Measurements from ENCODE around the gene EFNA5. TPM values are rescaled to one million over a fixed set of nuclear protein-coding genes. Genes with fewer than 3 reads are reported as not detected.

EFNA5 gene
- total RNA-seq, 1 donor from 2014 or later = 9.1 TPM

DNA sequence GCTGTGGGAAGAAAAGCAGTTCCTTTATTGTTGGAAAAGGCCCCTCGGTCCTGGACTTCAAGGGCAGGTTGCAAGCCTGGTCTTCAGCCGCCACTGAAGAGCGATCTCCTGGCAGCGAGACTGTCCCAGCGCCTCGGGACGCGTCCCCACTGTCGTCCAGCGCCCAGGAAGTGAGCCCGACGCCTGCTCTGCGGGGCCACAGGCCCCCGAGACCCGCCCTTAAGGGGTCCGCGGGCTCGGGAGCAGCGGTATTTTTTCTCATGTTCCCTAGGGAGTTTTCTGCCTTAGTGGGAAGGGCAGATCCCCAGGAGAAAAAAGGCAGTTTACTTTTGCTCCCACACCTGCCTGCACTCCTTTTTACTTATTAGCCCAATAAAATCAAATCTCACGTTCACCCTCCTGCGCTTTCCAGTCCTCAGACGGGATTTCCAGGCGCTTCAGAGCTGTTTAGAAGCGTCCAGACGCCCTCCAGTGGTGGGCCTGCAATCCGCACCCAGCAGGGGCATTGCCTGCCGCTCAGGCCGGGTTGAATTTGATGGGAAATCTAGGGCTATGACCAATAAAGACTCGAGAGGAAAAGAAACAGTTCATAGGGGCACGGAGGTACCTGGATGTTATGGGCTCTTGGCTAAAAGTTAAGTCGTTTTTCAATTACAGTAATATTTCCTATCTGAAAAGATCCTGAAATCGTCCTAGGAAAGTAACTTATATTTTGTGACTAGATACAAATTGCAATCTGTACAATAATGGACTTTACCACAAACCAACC, 2.8 kb upstream of the EFNA5 start:
- peak; percentile 83 for DNase-seq (ENCODE audit: extremely low read depth, low read depth, low spot score)

DNA sequence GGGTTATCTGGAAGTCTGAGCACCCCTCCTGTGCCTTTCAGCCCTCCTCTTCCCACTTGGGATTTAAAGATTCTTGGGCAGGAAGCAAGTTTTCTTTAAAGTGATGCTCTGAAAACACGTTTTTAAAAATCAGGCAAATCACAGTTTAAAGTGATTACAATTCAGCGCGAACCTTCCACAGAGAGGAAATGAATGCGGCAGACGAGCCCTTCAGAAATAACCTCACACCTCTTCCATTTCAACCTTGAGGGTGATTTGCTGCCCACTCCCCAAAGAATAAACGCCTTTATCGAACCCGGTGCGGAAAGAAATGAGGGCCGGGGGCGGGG, 2.3 kb upstream of the EFNA5 start:
- DNase-seq (ENCODE audit: extremely low read depth, low read depth, low spot score) = no peak

DNA sequence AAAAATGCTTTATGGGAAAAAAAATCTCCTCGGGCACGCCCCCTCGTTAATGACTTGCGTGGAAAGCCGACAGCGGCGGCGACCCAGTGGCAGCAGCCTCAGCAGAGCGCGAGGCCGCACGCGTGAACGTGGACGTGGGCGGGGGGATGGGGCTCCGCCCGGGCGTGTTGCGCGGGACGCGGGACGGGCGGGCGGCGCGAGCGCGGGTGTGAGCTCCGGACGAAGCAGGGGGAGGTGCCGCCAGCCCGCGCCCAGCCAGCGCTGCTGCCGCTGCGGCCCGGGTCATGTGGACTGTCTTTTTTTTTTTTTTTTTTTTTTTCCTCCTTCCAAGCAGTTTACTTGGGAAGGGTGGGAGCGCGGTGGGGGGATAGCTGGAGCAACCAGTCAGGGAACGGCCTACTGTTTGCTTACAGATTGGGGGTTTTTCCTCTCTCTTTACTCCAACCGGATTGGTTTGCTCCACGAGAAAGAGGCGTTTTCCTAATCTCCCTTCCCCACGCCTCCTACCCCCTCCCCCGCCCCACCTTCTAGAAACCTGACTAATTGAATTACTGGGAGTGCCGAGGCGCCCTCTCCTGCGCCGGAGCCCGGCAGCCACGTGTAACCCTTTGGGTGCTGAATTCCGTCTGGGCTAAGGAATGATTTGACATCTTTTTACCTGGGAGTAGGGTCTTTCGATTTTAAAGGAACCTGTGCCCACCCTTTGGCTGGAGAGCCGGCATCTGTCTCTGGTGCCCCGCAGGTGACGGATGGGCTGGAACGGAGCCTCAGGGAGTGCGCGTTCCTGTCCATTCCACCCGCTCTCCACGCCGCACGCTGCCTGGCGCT, 1.7 kb upstream of the EFNA5 start:
- peak; percentile 84 for DNase-seq (ENCODE audit: extremely low read depth, low read depth, low spot score)

DNA sequence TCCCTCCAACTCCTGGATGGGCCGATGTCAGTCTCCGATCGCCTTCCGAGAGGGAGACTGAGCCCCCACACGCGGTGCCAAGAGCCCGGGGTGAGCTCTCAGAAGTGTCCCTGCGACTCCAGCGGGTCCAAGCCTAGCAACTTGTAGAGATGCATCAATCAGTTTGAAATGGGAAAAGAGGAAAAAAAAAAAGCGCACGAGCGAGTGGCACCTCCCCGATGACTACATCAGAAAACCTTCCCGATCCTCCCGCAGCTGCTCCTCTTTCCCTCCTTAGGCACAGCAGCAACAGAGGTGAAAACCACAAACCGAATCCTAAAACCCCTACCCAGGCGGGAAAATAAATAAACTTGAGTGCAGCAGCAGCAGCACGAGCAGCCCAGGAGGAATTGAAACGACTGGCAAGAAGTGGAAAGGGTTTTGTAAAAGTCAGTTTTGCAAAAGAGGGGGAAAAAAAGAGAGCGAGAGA, 1.0 kb upstream of the EFNA5 start:
- DNase-seq (ENCODE audit: extremely low read depth, low read depth, low spot score) = no peak

DNA sequence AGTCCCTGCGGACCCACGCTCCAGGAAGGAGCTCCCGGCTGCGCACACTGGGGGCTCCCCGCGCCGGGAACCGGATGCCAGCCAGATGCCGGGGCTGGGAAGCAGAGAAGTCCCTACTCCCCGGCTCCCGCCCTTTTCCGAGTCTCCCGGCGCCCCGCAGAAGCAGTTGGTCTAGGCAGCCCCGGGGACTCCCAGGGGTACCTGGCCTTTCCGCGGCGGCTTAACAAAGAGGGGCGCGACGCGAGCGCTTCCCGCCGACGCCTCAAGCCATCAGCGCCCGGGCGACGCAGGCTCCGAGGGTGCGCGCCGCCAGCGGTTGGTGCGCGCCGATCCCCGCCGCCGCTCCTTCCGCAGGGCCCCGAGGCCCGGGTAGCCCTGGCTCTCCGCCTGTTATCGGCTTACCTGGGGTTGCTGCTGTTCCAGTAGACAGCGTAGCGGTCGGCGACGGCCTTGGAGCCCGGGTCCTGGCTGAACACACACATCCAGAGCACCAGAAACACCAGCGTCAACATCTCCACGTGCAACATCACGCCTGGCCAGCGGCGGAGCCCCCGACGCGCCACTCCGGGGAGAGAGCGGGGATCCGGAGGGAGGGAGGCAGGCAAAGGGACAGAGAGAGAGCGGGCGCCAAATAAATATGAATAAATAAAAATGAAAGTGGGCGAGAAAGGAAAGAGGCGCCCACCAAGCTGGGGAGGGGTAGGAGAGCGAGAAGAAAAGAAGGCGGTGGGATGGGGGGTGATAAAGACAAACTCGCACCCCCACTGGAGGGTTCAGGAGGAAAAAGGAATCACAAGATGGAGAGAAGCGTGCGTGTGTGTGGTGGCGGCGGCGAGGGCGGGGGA, 428 bp downstream of the EFNA5 start:
- DNase-seq (ENCODE audit: extremely low read depth, low read depth, low spot score) = no peak

DNA sequence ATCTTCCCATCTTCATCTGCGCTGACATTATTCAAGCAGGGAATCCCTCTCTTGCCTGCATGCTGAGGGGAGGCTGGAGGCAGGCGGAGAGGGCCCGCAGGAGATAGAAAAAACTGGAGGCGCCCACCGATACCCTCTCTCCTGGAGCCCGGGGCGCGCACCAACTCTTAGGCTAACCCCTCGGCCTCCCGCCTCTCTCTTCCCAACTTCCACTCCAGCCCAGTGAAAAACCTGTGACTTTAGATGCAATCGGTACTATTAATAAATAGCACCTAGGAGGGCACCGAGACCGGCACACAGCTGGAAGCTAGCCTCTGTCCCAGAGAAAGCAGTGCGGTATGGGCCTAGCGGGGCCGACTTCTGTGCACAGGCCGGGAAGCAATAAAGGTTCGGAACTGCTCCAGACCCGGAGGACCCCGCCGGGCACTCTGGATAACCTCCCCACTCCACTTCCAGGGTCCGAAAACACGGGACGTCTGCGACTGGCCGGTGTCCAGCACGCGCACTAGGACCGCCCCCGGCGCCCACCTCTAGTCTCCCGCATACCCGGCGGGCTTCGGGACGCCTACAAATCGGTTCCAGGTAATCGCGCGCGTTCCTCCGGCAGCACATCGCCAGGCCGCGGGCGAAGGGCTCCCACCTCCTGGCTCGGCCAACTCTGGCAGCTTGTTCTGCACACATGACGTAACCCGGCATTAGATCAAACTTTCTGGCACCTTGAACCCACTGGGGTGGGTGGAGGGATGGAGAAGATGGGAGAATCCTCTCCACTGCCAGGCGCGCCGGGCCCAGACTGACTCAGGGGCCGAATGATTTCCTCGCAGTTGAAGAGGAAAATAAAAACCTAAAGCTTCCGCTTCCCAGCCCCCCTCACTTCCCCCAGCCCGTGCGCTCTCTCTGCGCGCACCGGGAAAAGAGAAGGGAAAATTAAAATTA, 1.4 kb downstream of the EFNA5 start:
- no peak for DNase-seq (ENCODE audit: extremely low read depth, low read depth, low spot score)

DNA sequence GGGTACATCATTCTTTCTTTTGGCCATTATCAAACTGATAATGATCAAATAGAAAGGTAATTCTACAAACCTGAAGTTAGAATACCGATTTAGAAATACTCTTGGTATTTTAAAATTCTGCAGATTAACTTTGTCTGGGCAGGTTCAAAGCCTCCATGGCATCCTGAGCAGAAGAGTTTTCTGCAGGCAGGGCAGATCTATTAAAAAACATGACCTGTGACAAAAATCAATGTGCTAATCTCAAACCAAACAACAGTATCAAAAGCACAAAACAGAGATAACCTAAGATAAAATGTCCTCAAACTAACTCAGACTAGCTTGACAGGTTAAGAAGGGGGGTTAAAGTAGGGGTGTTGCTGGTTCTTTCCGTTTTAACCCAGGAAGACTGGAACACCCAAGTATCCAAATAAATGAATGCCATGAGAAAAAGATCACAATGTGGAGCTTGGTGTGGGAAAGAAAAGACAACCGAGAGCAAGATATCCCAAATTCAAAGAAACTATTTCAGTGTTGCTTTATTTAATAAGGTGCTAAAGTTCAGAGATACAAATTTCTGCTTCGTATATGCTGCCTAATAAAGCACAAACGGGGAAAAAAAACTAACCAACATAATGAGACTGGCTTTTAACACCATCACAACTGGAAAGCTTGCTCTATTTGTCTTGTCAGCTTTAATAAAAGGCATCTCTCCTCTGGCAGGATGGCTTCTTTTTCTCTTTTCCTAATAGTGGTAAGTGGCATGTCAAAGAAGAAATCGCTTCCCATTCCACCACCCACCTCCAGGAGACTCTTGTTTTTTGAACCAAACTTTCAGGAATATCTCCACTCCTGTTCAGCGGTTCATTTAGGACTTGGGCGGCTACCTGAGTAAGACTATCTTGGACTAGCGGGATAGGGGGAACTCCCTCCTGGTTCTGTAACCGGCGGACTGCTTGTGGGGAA, 2.3 kb downstream of the EFNA5 start:
- DNase-seq (ENCODE audit: extremely low read depth, low read depth, low spot score) = no peak

DNA sequence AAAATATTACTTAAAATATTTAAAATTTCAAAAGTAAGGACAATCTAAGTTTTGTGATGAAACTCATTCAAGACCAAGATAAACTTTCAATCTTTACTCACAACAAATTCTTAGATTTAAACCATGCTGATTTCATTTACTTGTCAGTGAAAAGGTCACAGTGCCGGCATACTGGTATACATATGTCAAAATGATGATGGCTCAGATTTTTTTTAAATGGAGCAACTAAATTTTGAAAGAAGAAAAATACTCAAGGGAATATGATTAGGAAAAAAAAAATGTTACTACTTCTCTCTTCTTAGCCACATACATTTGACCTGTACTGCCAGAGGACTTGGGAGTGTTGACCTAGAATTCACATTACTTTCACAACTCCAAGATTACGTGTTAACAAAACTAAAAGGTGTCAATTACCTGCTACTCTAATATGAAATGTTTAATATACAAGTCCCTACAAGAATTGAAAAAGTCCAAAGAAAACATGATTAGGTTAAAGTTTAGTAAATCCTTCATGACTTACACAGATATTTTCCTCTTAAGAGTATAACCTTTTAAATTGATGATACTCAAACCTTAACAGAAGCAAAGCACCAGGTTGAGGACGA, 4.6 kb downstream of the EFNA5 start:
- no peak for DNase-seq (ENCODE audit: extremely low read depth, low read depth, low spot score)

DNA sequence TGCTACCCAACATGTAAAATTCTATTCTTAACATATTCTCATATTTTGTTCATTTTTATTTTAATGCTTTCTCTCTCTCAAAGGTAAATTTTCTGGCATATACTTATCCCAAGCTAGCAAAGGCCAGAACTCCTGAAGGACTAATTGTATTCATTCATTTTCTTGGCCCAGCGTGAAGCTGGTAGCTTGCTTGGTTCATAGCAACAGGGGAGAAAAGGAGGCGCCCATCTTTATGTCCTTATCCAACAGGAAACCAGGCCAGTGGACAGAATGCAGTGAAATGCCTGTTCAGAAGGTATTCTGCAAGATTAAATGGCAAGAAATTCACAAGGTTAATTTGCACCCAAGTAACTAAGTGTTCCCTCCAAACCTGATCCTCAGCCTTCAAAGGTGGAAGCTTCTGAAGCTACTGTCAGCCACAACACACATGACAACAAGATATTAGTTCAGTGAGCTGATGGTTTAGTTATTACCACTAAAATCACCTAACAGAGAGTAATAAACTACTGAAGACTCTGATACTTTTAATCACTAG, 5.6 kb downstream of the EFNA5 start:
- DNase-seq (ENCODE audit: extremely low read depth, low read depth, low spot score) = no peak

DNA sequence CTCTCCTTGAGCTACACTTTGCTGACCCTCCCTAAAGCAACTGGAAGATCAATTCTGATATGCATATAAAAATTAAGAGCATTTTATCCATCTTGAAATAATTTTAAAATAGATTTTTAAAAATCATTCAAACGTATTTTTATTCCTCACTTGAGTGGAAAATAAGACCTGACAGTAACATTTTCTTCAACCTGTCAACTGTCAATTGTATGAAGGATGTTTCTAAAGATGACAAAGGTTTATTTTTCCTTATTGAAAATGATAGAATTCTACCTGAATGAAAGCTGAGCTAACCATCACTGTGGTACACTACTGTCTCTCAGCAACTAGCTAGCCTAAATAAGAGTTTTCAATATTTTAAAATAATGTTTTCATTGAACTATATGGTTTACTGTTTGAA, 7.0 kb downstream of the EFNA5 start:
- no peak for DNase-seq (ENCODE audit: extremely low read depth, low read depth, low spot score)

DNA sequence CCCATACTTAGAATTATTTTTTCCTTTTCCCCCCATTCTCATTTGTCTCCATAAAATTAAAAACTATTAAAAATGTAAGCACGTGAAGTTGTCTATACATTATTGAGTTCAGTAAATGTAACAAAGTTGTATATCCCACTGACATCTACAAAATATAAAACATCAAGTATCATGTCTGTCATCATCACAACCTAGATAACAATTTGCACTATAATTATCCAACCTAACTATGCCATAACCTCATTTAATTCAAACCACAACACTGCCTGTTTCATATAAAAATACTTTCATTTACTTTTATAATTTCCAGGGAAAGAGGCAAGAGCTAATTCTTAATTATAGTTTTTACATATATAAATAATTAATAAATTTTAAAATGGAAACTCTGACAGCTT, 9.1 kb downstream of the EFNA5 start:
- DNase-seq (ENCODE audit: extremely low read depth, low read depth, low spot score) = no peak

DNA sequence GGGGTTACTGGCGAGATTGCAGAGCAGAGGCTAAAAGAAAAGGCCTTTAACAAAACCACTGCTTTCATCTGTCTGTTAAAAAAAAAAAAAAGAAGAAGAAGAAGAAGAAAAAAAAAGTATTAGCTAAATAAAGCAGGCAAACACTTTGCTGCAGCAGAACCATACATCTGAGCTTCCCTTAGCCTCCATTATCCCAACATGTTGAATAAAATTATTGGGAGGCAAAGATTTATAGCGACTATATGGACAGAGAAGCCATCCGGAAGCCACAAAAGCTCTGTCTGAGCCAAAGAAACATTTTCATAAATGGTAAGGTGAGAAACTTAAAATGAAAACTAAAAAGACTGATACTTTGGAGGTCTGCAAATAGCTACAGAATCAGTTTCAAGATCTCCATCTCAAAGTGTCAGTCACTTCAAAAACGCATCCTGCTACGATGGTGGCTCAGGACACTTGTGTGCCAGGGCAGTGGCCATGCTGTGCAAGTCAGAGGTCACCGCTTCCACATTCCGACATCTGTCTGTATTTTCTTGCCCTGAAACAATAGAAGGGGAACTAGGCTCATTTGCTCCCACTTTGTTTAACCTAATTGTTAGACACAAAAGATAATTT, 9.6 kb downstream of the EFNA5 start:
- no peak for DNase-seq (ENCODE audit: extremely low read depth, low read depth, low spot score)

DNA sequence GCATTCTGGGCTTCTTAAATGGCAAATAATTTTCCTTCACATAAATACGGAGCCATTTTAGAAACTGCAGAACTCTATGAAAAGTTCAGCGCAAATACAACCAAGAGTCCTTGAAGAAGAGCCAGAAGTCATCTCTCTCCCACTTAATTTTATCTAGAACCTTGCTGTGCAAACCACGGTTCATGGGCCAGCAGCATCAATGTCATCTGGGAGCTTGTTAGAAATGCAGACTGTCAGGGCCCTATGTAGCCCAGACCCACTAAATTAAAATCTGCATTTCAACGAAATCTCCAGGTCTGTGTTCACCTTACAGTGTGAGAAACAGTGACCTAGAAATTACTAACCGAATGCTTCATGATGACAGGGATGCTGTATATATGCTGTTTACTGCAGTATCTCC, 12.2 kb downstream of the EFNA5 start:
- no peak for DNase-seq (ENCODE audit: extremely low read depth, low read depth, low spot score)

DNA sequence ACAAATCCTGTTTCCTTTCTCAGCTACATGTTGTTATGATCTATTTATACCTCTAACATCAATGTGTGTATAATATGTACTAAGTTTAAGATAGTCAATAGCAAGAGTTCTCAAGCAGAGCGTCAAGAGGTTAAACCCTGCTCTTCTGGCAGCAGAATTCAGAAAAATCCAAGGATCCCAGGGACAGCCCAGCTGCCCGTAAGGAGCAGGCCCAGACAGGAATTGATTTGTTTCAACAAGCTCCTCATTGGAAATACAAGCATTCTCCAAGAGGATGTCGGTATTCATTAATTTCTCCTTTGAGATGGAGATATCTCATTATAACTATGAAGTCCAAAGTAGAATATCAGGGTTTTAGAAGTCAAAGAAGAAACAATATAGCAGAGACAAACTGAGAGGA, 14.9 kb downstream of the EFNA5 start:
- no peak for DNase-seq (ENCODE audit: extremely low read depth, low read depth, low spot score)

DNA sequence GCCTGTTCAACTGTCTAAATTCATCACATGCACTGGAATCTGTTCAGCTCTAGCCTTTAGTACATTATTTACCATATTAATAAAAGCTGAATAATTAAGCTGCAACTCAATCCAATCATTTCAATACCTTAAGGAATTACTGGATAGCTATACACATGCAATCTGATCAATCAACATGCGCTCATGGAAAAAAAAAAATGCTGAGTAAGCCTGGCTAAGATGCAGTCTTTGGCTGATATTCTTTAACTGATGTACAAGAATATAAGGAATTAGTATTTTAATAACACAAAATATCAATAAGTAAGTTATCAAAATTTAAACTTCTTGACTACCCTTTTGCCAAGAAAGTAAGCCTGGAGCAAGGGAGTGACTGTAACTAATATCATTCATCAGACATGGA, 15.9 kb downstream of the EFNA5 start:
- DNase-seq (ENCODE audit: extremely low read depth, low read depth, low spot score) = no peak

DNA sequence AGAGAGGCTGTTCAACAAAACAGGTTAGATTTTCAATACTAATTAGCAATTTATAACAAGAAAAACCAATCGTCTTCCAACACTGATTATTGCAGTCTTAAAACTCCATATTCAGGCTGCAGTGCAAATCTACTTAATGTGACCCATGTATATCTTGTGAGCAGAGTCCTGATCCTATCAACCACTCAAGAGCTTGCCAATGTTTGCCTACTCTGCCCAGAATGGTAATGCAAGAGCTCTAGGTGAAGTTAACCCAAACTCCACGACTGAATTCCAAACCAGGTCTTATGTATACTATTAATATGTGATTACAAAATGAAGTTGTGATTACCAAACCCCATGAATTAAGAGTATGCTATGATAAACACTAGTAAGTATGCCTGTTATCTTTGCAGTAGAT, 17.1 kb downstream of the EFNA5 start:
- no peak for DNase-seq (ENCODE audit: extremely low read depth, low read depth, low spot score)

DNA sequence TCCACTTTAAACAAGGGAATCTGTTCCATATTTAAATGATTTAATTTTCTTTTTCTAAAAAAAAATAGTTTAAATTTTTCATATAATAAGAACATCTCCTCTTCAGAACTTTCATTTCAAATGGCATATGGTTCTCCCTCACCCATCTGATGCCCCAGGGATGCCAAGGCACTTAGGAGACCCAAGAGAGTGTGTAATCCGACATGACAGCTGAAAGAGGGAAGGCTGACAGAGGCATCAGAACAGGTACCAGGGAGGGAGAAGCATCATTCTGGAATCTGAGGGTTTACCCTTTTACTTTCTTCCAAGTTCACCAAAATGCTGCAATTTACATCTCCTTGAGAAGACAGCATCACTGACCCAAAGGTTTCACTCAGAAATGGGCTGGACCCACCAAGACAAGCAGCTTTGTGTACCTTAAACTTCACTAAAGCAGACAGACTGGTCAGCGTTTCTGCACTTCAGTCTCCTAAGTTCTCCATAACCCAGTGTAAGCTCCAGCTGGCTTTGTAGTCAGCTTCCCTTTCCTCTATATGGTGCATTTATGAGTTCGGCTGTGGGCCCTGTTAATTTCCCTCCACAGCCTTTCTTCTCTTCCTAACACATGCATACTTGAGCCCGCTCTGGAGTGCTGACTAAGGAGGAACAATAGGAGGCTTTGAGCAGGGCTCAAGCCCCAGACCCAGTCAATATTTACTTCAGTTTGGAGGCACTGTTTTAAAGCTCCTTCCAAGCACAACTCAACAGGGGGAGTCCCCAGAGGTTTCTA, 17.7 kb downstream of the EFNA5 start:
- DNase-seq (ENCODE audit: extremely low read depth, low read depth, low spot score) = no peak

All from glomerular endothelial cell (primary cell).